WERI-Rb-1 (cell line): ENCODE results near the gene RBFOX1.

ENCODE experiments used
- DNase-seq: peaks from one replicate; pipeline ENCODE4 v3.0.0-alpha.2; 2020
- H3K27ac ChIP-seq: fragments of 250-450 bp; sonication (Bioruptor Pico); 2 replicates; pipeline ENCODE4 v1.5.1; 2020; ENCODE audit warnings: mild to moderate bottlenecking, moderate library complexity
- H3K27me3 ChIP-seq: fragments of 250-450 bp; sonication (Bioruptor Pico); 2 replicates; pipeline ENCODE4 v1.5.1; 2021; ENCODE audit warnings: mild to moderate bottlenecking, low read depth, moderate library complexity; ENCODE audit not compliant: insufficient read depth, severe bottlenecking
- H3K36me3 ChIP-seq: fragments of 250-450 bp; sonication (Bioruptor Pico); 2 replicates; pipeline ENCODE4 v1.5.1; 2020; ENCODE audit warnings: mild to moderate bottlenecking, moderate library complexity
- H3K4me3 ChIP-seq: 2 replicates; pipeline ENCODE4 v1.5.1; 2011; ENCODE audit warnings: low read depth, mild to moderate bottlenecking, control low read depth, low read length
- H3K9me3 ChIP-seq: fragments of 250-450 bp; sonication (Bioruptor Pico); 2 replicates; pipeline ENCODE4 v1.5.1; 2021; ENCODE audit warnings: mild to moderate bottlenecking, moderate library complexity; ENCODE audit not compliant: severe bottlenecking
- TF ChIP-seq, protein P1 (sequence below): IDR thresholded peaks from 2 replicates; pipeline ENCODE4 v1.5.1; 2011; ENCODE audit warnings: low read depth, mild to moderate bottlenecking, control low read depth, inconsistent platforms, low read length

The RBFOX1 gene

DNA sequence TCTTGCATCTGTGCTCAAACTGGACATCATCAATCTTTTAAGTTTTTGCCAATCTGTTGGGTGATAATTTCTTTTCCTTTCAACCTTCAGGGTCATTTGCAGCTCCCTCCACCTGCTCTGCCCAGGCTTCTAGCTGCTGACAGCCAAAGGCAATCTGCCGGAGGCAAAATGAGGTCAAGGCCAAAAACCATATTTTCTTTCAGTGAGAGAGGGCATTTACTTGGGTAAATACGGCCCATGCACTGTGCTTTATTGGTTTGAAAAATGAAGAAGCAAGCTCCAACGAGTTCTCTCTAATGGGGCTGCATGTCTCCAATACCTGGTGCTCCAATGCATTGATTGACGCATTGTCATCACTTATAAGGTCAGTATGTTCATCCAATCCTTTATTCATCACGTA, 23.1 kb downstream of the RBFOX1 start:
- DNase-seq: no peak
- H3K4me3 ChIP-seq: no peak overlapping the region
- H3K36me3 ChIP-seq: no peaks in the 10 kb centered on the region
- H3K27ac ChIP-seq: no peak overlapping the region
- TF ChIP-seq, protein P1, sequence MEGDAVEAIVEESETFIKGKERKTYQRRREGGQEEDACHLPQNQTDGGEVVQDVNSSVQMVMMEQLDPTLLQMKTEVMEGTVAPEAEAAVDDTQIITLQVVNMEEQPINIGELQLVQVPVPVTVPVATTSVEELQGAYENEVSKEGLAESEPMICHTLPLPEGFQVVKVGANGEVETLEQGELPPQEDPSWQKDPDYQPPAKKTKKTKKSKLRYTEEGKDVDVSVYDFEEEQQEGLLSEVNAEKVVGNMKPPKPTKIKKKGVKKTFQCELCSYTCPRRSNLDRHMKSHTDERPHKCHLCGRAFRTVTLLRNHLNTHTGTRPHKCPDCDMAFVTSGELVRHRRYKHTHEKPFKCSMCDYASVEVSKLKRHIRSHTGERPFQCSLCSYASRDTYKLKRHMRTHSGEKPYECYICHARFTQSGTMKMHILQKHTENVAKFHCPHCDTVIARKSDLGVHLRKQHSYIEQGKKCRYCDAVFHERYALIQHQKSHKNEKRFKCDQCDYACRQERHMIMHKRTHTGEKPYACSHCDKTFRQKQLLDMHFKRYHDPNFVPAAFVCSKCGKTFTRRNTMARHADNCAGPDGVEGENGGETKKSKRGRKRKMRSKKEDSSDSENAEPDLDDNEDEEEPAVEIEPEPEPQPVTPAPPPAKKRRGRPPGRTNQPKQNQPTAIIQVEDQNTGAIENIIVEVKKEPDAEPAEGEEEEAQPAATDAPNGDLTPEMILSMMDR: no peak
- no peaks in the 10 kb centered on the region for H3K27me3 ChIP-seq
- no peaks in the 10 kb centered on the region for H3K9me3 ChIP-seq

DNA sequence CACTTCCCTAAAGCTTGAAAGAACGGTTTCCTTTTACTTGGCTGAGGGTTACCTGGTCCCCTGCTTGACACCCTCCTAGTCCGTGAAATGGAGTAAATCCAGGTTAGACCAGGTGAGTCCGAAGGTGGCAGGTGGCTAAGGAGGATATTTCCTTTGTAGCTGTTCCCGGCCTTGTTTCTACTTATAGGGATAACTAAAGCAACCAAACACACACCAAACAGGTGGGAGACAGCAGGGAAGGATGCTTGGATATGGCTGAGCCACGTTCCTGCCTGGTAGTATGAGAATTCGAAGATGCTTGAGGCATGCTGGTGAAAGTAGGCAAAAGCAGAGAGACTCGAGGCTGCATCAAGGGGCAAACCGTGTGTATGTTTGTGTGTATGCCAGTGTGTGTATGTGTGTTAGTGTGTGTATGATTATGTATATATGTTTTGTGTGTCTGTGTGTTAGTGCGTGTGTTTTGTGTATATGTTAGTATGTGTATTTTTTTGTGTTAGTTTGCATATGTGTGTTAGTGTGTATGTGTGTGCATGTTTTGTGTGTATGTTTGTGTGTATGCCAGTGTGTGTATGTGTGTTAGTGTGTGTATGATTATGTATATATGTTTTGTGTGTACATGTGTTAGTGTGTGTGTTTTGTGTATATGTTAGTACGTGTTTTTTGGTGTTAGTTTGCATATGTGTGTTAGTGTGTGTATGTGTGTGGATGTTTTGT, 28.9 kb downstream of the RBFOX1 start:
- Histone ChIP-seq H3K36me3 (no peaks in the 10 kb centered on the region), H3K27ac (no peak overlapping the region), H3K9me3 (no peaks in the 10 kb centered on the region), H3K27me3 (no peaks in the 10 kb centered on the region), H3K4me3 (no peak overlapping the region)
- TF ChIP-seq, protein P1: no peak
- DNase-seq: no peak

DNA sequence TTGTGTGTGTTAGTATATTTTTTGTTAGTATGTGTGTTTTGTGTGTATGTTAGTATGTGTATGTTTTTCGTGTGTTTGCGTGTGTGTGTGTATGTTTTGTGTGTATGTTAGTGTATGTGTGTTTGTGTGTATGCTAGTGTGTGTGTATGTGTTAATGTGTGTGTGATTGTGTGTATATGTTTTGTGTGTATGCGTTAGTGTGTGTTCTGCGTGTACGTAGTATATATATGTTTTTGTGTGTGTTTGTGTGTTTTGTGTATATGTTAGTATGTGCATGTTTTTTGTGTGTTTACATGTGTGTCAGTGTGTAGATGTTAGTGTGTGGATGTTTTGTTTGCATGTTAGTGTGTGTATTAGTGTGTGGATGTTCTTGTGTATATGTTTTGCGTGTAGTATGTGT, 29.6 kb downstream of the RBFOX1 start:
- no peak overlapping the region for H3K4me3 ChIP-seq
- H3K27ac ChIP-seq: no peak overlapping the region
- no peaks in the 10 kb centered on the region for H3K36me3 ChIP-seq
- no peaks in the 10 kb centered on the region for H3K9me3 ChIP-seq
- TF ChIP-seq, protein P1: no peak
- no peaks in the 10 kb centered on the region for H3K27me3 ChIP-seq
- no peak for DNase-seq

DNA sequence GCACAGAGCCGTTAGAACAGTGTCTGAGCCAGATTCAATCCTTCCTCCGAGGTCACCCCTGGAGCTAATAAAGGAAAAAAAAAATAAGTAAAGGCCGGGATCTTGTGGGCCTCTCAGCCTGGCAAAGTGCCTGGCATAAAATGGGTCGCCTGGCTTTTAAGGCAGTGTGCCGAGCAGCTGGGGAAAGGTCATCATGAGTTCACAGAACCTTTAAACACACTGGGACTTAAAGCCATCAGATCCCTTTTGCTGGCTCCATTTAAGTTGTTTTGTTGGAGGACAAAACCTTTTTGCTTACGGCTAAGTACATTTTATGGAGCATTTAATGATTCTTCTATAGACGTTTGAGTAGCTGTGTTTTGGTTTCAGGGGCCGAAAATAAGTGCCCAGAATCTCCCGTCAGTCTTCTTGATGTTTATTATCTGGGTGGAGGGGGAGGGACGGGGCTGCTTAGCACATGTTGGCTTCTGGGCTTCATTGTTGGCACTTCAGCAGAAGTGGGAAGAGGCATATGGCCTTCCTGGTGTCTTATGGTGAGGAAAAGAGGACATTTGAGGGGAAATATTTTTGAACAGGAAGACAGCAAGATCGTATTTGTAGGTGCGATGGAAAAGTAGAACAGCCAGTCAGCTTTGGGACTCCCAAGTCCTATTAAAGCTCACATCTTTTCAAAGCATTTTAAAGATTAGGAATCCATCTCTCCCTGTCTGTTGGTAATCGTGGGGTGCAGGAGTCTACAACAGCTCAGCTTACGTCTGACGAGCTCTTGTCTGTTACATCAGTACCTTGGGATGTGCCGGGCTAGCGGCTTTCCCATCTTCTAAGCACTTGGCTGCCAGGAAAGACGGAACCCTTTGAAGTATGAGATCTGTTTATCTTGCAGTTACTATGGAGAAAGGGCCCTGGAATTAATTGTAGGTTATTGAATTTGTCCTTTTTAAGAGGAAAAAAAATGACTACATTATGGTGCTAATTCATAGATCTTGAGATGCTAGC, 31.1 kb downstream of the RBFOX1 start:
- Histone ChIP-seq H3K27me3 (no peaks in the 10 kb centered on the region), H3K9me3 (no peaks in the 10 kb centered on the region), H3K27ac (no peak overlapping the region), H3K36me3 (no peaks in the 10 kb centered on the region), H3K4me3 (no peak overlapping the region)
- TF ChIP-seq, protein P1: no peak
- no peak for DNase-seq

DNA sequence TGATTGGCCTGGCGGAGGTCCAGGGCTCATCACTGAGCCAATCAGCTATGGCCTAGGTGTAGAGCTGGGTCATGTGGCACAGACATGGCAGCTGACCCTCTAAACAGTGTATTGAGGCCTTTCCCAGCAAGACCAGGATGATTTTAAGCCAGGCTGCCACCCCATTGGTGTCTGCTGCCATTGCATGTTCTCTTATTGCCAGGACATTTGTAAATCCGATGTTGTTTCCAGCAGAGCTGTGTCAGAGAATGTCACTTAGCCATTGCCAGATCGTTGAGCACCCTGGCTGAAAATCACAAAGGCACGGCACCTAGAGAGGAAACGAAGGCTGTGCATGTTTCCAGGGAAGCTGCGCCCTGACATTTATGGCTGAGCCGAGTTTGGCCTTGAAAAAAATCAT, 33.4 kb downstream of the RBFOX1 start:
- Histone ChIP-seq H3K4me3 (no peak overlapping the region), H3K27ac (no peak overlapping the region), H3K9me3 (no peaks in the 10 kb centered on the region), H3K36me3 (no peaks in the 10 kb centered on the region), H3K27me3 (no peaks in the 10 kb centered on the region)
- TF ChIP-seq, protein P1: no peak
- DNase-seq: no peak
